Nephron (organoid): Measurements from ENCODE around the gene AKIP1.

Experiments used
- H3K27ac Mint-ChIP-seq, 3 experiments: 2 replicates each; pipeline ENCODE4 v1.8.0; 2020; ENCODE audit warnings: mixed read lengths in 3 of 3, mild to moderate bottlenecking in 2 of 3, moderate library complexity in 1 of 3
- H3K27me3 Mint-ChIP-seq: 2 replicates; pipeline ENCODE4 v1.8.0; 2021; ENCODE audit warnings: low read depth, mild to moderate bottlenecking, moderate library complexity, mixed read lengths
- H3K36me3 Mint-ChIP-seq: 2 replicates; pipeline ENCODE4 v1.8.0; 2020; ENCODE audit warnings: low read depth, mixed read lengths
- H3K4me1 Mint-ChIP-seq: 2 replicates; pipeline ENCODE4 v1.8.0; 2020; ENCODE audit warnings: mixed read lengths
- H3K4me3 Mint-ChIP-seq, 3 experiments: 2 replicates each; pipeline ENCODE4 v1.8.0; 2020; ENCODE audit warnings: mild to moderate bottlenecking in 3 of 3, mixed read lengths in 3 of 3, moderate library complexity in 2 of 3
- H3K9me3 Mint-ChIP-seq: 2 replicates; pipeline ENCODE4 v1.8.0; 2020; ENCODE audit warnings: mixed read lengths
- CTCF ChIP-seq, 3 experiments: fragments of 200-600 bp; sonication (generic); IDR thresholded peaks; one replicate each; pipeline ENCODE4 v1.5.0; 2021; ENCODE audit warnings: antibody characterized with exemption in 3 of 3; ENCODE audit not compliant: unreplicated experiment in 3 of 3

The AKIP1 gene

GRCh38 chr11:8911029-8911823 is at the start of gene AKIP1:
Gene AKIP1 (plus strand): TSS chr11:8911189. CDS start chr11:8911450, 261 bp downstream.
- H3K4me1 Mint-ChIP-seq = peaks cover 48% of the 10 kb centered on the region
- H3K27me3 Mint-ChIP-seq = no peaks in the 10 kb centered on the region
- H3K36me3 Mint-ChIP-seq = peaks cover 13% of the 10 kb centered on the region
- H3K9me3 Mint-ChIP-seq = no peaks in the 10 kb centered on the region
- H3K27ac Mint-ChIP-seq = peak within 1 kb of the TSS; percentile 92 to 99 (median 95)
- TF ChIP-seq CTCF (IDR thresholded peaks at IDR 0.05; ENCODE audit: unreplicated experiment in 3 of 3) = no peak
- peak within 1 kb of the TSS; percentile 95 to 98 (median 95) for H3K4me3 Mint-ChIP-seq

- Mint-ChIP-seq H3K4me3 (no peak overlapping the region), H3K4me1 (peaks cover 42% of the 10 kb centered on the region), H3K27me3 (no peaks in the 10 kb centered on the region), H3K36me3 (no peaks in the 10 kb centered on the region), H3K27ac (peak overlapping the region in 1 of 3 experiments; percentile 6), H3K9me3 (no peaks in the 10 kb centered on the region)
- TF ChIP-seq CTCF (IDR thresholded peaks at IDR 0.05; ENCODE audit: unreplicated experiment in 3 of 3) = no peak
These were observed 47.2 kb upstream of the AKIP1 start for GRCh38 chr11:8863838-8864237.

- peaks cover 48% of the 10 kb centered on the region for H3K4me1 Mint-ChIP-seq
- no peaks in the 10 kb centered on the region for H3K36me3 Mint-ChIP-seq
- H3K9me3 Mint-ChIP-seq = no peaks in the 10 kb centered on the region
- H3K4me3 Mint-ChIP-seq = peak overlapping the region in 2 of 3 experiments; percentile 3 to 48
- no peaks in the 10 kb centered on the region for H3K27me3 Mint-ChIP-seq
- TF ChIP-seq CTCF (IDR thresholded peaks at IDR 0.05; ENCODE audit: unreplicated experiment in 3 of 3) = no peak
- H3K27ac Mint-ChIP-seq = peak overlapping the region; percentile 46 to 67 (median 57)
These were observed 45.7 kb upstream of the AKIP1 start for GRCh38 chr11:8865304-8865703.

- TF ChIP-seq CTCF (IDR thresholded peaks at IDR 0.05; ENCODE audit: unreplicated experiment in 3 of 3) = no peak
- Mint-ChIP-seq H3K4me1 (peaks cover 56% of the 10 kb centered on the region), H3K27me3 (no peaks in the 10 kb centered on the region)
These were observed 44.0 kb upstream of the AKIP1 start for GRCh38 chr11:8867035-8867434.

GRCh38 chr11:8867931-8868631 is 42.9 kb upstream of the AKIP1 start:
- no peak for TF ChIP-seq CTCF (IDR thresholded peaks at IDR 0.05; ENCODE audit: unreplicated experiment in 3 of 3)
- no peaks in the 10 kb centered on the region for H3K27me3 Mint-ChIP-seq
- no peaks in the 10 kb centered on the region for H3K9me3 Mint-ChIP-seq
- peak overlapping the region; percentile 60 to 73 (median 60) for H3K4me3 Mint-ChIP-seq
- peaks cover 64% of the 10 kb centered on the region for H3K4me1 Mint-ChIP-seq
- H3K36me3 Mint-ChIP-seq = no peaks in the 10 kb centered on the region
- peak overlapping the region; percentile 12 to 56 (median 53) for H3K27ac Mint-ChIP-seq

More at GRCh38 chr11:8867035-8867434, 44.0 kb upstream of the AKIP1 start:
- H3K9me3 Mint-ChIP-seq = no peaks in the 10 kb centered on the region
- peak overlapping the region; percentile 13 to 56 (median 36) for H3K4me3 Mint-ChIP-seq
- no peaks in the 10 kb centered on the region for H3K36me3 Mint-ChIP-seq
- peak overlapping the region in 1 of 3 experiments; percentile 38 for H3K27ac Mint-ChIP-seq
